Kidney (tissue), 14 donors: ENCODE measurements around the gene HSD17B14. TPM values are rescaled to one million over a fixed set of nuclear protein-coding genes. Genes with fewer than 3 reads are reported as not detected.

Source experiments
- DNase-seq, 5 donors: peaks; one replicate each; pipeline ENCODE4 v3.0.0-alpha.2; 2013 to 2020
- FAIRE-seq: peaks from 2 replicates; lab custom pipeline; 2012; peaks lifted over from hg19 to GRCh38; lab: Jason Lieb, UNC
- H3K27ac ChIP-seq, 2 donors: one replicate each; pipeline ENCODE4 v1.7.0; 2013; ENCODE audit warnings: low read depth in 2 of 2, low read length in 2 of 2, inconsistent platforms in 1 of 2
- H3K27me3 ChIP-seq: one replicate; pipeline ENCODE4 v1.7.1; 2013; ENCODE audit warnings: low read length, inconsistent platforms; ENCODE audit not compliant: control insufficient read depth, insufficient read depth
- H3K36me3 ChIP-seq, 3 donors: one replicate each; pipeline versions ENCODE4 v1.7.0 to v1.7.1; 2013; ENCODE audit warnings: low read length in 3 of 3, control low read depth in 1 of 3, inconsistent platforms in 1 of 3; ENCODE audit not compliant: insufficient read depth in 3 of 3, control insufficient read depth in 2 of 3
- H3K4me1 ChIP-seq, 3 donors: one replicate each; pipeline versions ENCODE4 v1.7.0 to v1.7.1; 2013; ENCODE audit warnings: low read length in 3 of 3, inconsistent platforms in 1 of 3, low read depth in 1 of 3; ENCODE audit not compliant: control insufficient read depth in 2 of 3, insufficient read depth in 2 of 3
- H3K4me3 ChIP-seq, 3 donors: one replicate each; pipeline versions ENCODE4 v1.7.0 to v1.8.1; 2013; ENCODE audit warnings: low read length in 3 of 3, control low read depth in 1 of 3, inconsistent platforms in 1 of 3
- H3K9ac ChIP-seq, 3 donors: one replicate each; pipeline versions ENCODE4 v1.7.0 to v1.7.1; 2013; ENCODE audit warnings: low read length in 3 of 3, control low read depth in 1 of 3, inconsistent platforms in 1 of 3
- H3K9me3 ChIP-seq, 3 donors: one replicate each; pipeline versions ENCODE4 v1.7.0 to v1.7.1; 2013; ENCODE audit warnings: low read length in 3 of 3, control low read depth in 1 of 3, inconsistent platforms in 1 of 3; ENCODE audit not compliant: control insufficient read depth in 2 of 3, insufficient read depth in 1 of 3
- CTCF ChIP-seq: IDR thresholded peaks from 3 replicates; pipeline ENCODE4 v1.5.1; 2012; ENCODE audit warnings: mild to moderate bottlenecking, moderate library complexity, borderline replicate concordance; ENCODE audit not compliant: insufficient read depth; ENCODE audit errors: extremely low read depth
- intact Hi-C: fragments of 100-400 bp; cut with DNase I; formaldehyde crosslinking; loops from one replicate; pipeline ENCODE4 v1.11.1; 2022
- polyA plus RNA-seq: library from polyadenylated mRNA; stranded (reverse); fragments of 350-450 nt; fragmentation: Illumina TruSeq; extraction: RNeasy Lipid Tissue Mini Kit (QIAGEN cat#74804); gene quantifications from one replicate; pipeline ENCODE4 v1.2.3, GENCODE V29; 2014; ENCODE audit warnings: low read depth, low replicate concordance; ENCODE audit not compliant: insufficient read depth
- total RNA-seq: library from RNA; stranded (reverse); fragmentation: NEBNext Ultra II Directional; extraction: Animal tissue kit (Norgen Biotek cat#: 25700); gene quantifications from one replicate; pipeline ENCODE4 v1.2.1, GENCODE V29; 2021
- donor health status: control.
- donor health status: control.
- donor health status: control.
- donor health status: control.
- donor health status: control.
- donor health status: DM: yes; HTN: yes; CAD: no.
- donor health status: Normal renal cell carcinoma (clear cell type).

Gene HSD17B14
- total and polyA plus RNA-seq, 2 donors from 2014 or later, result 5.2 to 141 TPM

GRCh38 chr19:48859711-48860572 lies 23.7 kb upstream of the HSD17B14 start:
- peak in 1 of 5 donors; percentile 56 for DNase-seq

GRCh38 chr19:48858984-48859710 lies 22.9 kb upstream of the HSD17B14 start:
- no peak for TF ChIP-seq CTCF
- intact Hi-C loops, result no loop called here
- Histone ChIP-seq H3K27me3 (no peaks in the 10 kb centered on the region), H3K27ac (no peak overlapping the region), H3K9ac (no peak overlapping the region), H3K9me3 (no peaks in the 10 kb centered on the region), H3K4me3 (no peak overlapping the region), H3K36me3 (no peaks in the 10 kb centered on the region), H3K4me1 (no peaks in the 10 kb centered on the region)
- FAIRE-seq, result no peak
- DNase-seq, result peak in 3 of 5 donors; percentile 29 to 83 (median 75)

More at GRCh38 chr19:48859711-48860572, 23.7 kb upstream of the HSD17B14 start:
- Histone ChIP-seq H3K36me3 (no peaks in the 10 kb centered on the region), H3K27ac (no peak overlapping the region), H3K9ac (no peak overlapping the region), H3K27me3 (no peaks in the 10 kb centered on the region), H3K4me3 (no peak overlapping the region), H3K4me1 (no peaks in the 10 kb centered on the region), H3K9me3 (no peaks in the 10 kb centered on the region)
- intact Hi-C loops, result no loop called here
- FAIRE-seq, result no peak
- no peak for TF ChIP-seq CTCF

- no peak overlapping the region for H3K4me3 ChIP-seq
- H3K36me3 ChIP-seq, result no peaks in the 10 kb centered on the region
- FAIRE-seq (no peak), DNase-seq (no peak)
- H3K27ac ChIP-seq, result no peak overlapping the region
- intact Hi-C loops, result no loop called here
- H3K9me3 ChIP-seq, result no peaks in the 10 kb centered on the region
- H3K4me1 ChIP-seq, result no peaks in the 10 kb centered on the region
- TF ChIP-seq CTCF, result no peak
- H3K9ac ChIP-seq, result no peak overlapping the region
- no peaks in the 10 kb centered on the region for H3K27me3 ChIP-seq
Observed at GRCh38 chr19:48856921-48857320, 20.6 kb upstream of the HSD17B14 start.
